ENCODE measurements around the gene SLC6A17.

Gene SLC6A17

DNA sequence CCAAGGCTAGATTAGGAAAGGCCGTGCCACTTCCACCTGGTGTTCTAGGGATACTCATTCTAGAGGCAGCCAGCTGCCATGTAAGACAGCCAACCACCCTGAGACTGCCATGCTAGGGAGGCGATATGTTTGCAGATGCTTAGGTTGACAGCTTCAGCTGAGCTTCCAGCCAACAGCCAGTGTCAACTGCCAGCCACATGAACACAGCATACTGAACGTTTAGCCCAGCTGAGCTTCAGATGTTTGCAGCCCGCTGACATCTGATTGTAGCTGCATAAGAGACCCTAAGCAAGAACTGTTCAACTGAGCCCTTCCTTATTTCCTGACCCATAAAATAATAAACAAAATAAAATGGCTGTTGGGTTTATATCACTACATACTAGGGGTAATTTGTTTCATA, 54.9 kb downstream of the SLC6A17 start:
- no peak overlapping the region for H3K4me3 ChIP-seq (ENCODE audit: low read depth, low read length)
- TF ChIP-seq CTCF (IDR thresholded peaks at IDR 0.05; ENCODE audit: control insufficient read depth, extremely low read depth, insufficient read depth): no peak
- no peak for DNase-seq (ENCODE audit: low read depth)

DNA sequence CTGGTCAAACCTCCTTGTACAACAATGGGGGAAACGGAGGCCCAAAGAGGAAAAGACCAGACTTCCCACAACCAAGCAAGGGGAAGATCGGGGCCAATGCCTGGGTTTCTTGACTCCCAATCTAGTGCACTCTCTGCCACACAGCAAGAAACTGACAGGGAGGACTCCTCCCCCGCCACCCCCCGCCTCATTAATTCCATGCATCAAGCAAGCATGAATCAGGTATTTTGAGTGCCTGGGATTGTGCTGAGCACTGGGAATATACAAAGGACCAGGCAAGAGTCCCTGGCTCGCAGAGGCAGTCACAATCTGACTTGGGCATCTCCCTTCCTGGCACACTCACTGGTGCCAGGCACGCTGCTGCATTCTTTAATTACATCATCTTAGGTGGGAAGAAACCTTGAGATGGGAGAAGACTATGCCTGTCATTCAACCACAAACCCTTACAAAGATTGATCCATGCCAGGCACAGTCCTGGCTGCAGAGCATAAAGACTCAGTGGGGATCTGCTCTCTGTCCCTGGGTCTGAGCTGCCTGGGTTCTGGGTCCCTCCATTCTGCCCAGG, 55.4 kb downstream of the SLC6A17 start:
- TF ChIP-seq CTCF (IDR thresholded peaks at IDR 0.05; ENCODE audit: control insufficient read depth, extremely low read depth, insufficient read depth): no peak
- H3K4me3 ChIP-seq (ENCODE audit: low read depth, low read length): no peak overlapping the region
- DNase-seq (ENCODE audit: low read depth): no peak

DNA sequence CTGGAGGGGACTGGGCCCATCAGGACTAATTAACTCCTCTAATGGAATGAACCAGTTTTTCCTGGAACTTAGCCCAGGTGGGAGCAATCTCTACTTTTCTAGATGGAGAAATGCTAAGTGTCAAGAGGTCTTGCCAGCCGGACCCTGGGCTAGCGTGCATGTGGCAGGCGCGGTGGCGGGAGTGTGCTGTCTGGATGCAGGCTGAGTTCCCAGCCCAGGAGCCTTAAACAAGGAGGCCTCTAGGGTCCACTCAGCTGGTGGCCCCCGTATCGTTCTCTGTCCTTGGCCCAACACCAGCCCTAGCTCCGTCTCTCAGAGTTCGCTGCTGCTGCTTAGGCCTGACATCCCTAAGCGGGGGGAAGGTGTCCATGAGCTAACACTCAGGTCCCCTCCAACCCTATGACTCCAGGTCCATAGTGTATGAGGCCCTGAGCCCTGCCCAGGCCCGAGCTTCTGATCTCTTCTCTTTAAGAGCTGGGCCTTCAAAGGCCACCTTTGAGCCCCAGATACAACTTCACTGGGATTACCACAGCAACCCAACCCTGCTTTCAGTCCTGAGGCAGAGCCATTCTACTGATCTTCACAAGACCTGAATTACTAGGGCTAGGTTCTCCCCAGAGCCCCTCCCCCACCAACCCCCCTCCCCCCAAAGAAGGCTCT, 56.1 kb downstream of the SLC6A17 start:
- no peak for DNase-seq (ENCODE audit: low read depth)
- TF ChIP-seq CTCF (IDR thresholded peaks at IDR 0.05; ENCODE audit: control insufficient read depth, extremely low read depth, insufficient read depth): no peak

GRCh38 chr1:110207831-110208230, 57.5 kb downstream of the SLC6A17 start:
- peak; percentile 89 for TF ChIP-seq CTCF (IDR thresholded peaks at IDR 0.05; ENCODE audit: control insufficient read depth, extremely low read depth, insufficient read depth)
- DNase-seq (ENCODE audit: low read depth): no peak
- H3K4me3 ChIP-seq (ENCODE audit: low read depth, low read length): no peak overlapping the region

More for the DNA sequence above, 56.1 kb downstream of the SLC6A17 start:
- no peak overlapping the region for H3K4me3 ChIP-seq (ENCODE audit: low read depth, low read length)

- no peak for DNase-seq (ENCODE audit: low read depth)
- TF ChIP-seq CTCF (IDR thresholded peaks at IDR 0.05; ENCODE audit: control insufficient read depth, extremely low read depth, insufficient read depth): no peak
- H3K4me3 ChIP-seq (ENCODE audit: low read depth, low read length): no peak overlapping the region
Observed at GRCh38 chr1:110208916-110209645, 58.8 kb downstream of the SLC6A17 start.

DNA sequence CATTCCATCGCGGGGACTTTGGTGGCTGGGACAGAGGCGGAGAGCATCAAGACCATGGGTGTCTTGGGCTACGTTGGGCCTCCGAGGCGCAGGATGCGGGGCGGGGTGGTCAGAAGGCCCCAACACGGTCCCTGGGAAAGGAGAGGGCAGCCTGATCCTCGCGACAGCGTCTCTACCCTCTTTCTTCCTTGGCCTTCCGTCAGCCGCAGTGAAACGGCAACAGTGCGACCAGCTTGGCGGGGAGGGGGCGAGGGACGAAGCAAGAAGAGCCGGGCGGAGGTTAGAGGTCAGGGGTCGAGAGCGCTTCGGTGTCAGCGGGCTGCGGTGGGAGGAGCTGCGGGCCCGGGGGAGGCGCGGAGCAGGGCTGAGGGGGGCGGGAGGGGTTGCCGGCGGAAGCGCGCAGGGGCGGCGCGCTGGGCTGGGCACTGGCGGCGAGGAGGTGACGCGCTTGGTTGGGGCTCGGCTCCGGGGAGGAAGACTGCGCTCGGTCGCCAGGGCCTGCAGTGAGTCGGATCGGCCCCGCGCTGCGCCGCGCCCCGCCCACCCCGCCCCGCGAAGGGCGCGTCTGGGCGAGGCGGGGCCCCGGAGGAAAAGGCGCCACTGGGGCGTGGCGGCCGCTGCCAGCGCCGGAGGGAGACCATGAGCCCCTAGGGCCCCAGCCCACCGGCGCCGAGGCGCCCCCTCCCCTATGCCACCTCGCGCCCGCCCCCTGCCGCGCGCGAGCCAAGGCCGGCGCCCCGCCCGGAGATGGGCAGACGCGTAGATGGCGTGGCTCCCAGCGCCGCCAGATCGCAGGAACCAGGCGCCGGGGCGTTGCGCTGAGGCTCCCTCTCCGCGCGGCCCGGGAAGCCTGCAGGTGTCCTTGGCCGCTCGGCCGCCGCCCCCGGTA, 59.7 kb downstream of the SLC6A17 start, which contains the start of gene KCNC4:
KCNC4 (plus strand) TSS at position 600 of the 889 bp plus-strand sequence. CDS start 1,186 bp downstream, outside the sequence.
- TF ChIP-seq CTCF (IDR thresholded peaks at IDR 0.05; ENCODE audit: control insufficient read depth, extremely low read depth, insufficient read depth): no peak

More for the DNA sequence above, 59.7 kb downstream of the SLC6A17 start, which contains the start of gene KCNC4:
- H3K4me3 ChIP-seq (ENCODE audit: low read depth, low read length): peak within 1 kb of the TSS; percentile 12; the same call in 1 of the 2 replicates
- no peak for DNase-seq (ENCODE audit: low read depth)
